GM19397 (cell line): Measurements from ENCODE around the gene AMDHD1.
"Not testable (repeated sequence)": the region's sequence is repeated elsewhere in the genome, so short reads cannot be mapped to it uniquely, and the experiment has no call there.

Source experiments
- ATAC-seq: cut with Tn5 transposase; IDR thresholded peaks from one replicate; pipeline ENCODE4 v1.9.1; 2021; ENCODE audit warnings: mild to moderate bottlenecking, moderate library complexity; ENCODE audit not compliant: unreplicated experiment

Gene AMDHD1

GRCh38 chr12:95963096-95963495 is 20.0 kb downstream of the AMDHD1 start:
- no peak for ATAC-seq

- ATAC-seq: no peak
These were observed 23.2 kb downstream of the AMDHD1 start for GRCh38 chr12:95966287-95966870.

- no peak for ATAC-seq
These were observed 24.2 kb downstream of the AMDHD1 start for GRCh38 chr12:95967301-95967700.

DNA sequence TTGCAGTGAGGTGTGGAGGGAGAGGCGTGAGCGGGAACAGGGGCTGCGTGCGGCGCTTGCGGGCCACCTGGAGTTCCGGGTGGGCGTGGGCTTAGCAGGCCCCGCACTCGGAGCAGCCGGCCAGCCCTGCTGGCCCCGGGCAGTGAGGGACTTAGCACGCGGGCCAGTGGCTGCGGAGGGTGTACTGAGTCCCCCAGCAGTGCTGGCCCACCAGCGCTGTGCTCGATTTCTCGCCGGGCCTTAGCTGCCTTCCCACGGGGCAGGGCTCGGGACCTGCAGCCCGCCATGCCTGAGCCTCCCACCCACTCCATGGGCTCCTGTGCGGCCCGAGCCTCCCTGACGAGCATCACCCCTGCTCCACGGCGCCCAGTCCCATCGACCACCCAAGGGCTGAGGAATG is 26.0 kb downstream of the AMDHD1 start:
- ATAC-seq: not testable (repeated sequence)

GRCh38 chr12:95970905-95971304 is 27.8 kb downstream of the AMDHD1 start:
- no peak for ATAC-seq

DNA sequence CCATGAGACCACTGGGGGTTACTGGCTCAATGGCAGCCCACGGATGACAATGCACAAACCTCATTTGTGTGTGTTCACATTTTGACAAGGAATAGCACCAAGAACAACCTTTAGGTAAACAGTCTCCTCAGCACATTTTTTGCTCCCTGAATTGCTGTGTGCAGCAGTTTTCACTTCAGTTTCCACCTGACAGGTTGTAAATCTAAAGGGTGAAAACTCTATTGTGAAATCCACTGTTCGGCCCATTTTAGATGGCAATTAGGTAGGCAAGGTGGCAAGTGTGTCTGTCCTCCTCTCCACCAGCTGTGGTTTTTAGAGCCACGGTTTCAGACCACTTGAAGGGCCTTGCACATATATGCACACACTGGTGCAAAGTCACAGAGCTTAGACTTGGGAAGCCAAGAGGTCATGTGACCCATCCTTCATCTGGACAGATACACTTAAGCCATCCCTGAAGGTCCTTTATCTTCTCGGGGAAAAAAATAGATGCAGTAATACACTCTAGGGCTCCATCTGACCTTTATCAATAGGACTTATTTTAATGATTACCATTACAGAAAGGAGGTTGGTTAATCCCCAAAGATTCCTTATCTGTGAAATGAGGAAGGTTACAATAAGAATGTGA is 29.8 kb downstream of the AMDHD1 start:
- no peak for ATAC-seq

GRCh38 chr12:95974358-95974757 is 31.2 kb downstream of the AMDHD1 start:
- no peak for ATAC-seq

DNA sequence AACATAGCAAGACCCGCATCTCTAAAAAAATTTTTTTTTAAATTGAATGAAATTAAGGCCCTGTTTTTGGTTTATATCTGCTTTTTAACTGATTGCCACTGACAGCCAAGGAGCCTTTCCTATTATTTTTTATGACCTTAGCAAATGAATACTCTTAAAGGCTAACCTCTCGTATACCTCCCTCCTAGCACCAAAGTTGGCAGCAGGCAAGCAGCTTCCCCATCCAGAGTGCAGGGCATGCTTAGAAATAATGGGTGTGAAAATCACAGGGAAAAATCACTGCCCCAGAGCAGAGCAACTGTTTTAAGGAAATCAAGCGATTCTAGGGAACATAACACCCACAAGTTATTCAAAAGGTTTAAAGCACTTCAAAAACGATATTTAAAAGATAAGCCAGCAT is 32.4 kb downstream of the AMDHD1 start:
- ATAC-seq: no peak

DNA sequence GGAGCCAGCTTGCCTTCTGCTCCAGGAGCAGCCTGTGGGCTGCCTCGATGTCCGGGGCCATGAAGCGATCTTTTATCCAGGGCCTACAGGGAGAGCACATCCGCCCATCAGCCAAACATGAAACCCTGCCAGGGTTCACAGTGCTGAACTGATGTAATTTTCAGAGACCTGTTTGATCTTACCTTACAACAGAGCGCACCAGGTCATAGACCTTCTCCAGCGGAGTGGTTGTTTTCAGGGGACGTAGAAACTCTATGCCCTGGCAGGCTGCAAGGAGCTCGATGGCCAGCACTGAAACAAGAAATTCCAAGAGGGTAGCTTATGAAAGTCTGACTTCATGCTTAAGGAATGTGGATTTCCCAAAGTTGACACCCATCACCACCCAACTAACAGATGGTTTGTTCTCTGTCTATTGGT is 33.3 kb downstream of the AMDHD1 start:
- ATAC-seq: no peak

GRCh38 chr12:95977764-95978305 is 34.7 kb downstream of the AMDHD1 start:
- ATAC-seq: no peak

DNA sequence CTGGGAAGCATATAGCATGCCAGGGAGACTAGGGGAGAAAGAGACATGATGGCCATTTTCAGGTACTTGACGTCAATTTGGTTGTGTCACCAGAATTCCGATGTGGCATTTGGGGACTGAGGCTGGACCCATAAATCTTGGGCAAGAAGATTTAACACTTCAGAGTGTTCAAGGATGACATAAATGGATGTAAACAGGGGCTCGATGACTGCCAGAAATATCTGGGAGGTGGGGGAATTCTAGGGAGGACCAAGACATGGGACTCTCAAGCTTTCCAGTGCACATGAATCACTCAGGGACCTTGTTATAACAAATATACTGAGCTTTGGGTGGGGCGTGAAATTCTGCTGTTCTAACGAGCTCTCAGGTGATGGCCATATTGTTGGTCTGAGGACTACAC is 35.2 kb downstream of the AMDHD1 start:
- no peak for ATAC-seq

GRCh38 chr12:95978774-95979173 is 35.6 kb downstream of the AMDHD1 start:
- no peak for ATAC-seq

DNA sequence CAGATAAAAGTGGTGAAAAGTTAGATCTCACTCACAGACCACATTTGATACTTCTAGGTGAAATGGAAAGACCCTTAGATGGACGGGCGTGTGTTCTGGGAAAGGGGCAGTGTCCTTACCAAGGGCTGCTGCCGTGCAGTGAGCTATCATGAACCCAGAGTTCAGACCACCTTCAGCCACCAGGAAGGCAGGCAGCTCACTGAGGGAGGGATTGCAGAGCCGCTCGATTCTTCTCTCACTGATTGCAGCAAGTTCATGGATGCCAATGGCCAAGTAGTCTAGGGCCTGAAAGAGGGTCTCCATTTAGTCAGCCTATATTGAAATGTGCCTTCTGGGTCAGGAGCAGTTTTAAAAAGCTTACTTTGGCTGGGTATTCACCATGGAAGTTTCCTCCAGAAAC is 37.3 kb downstream of the AMDHD1 start:
- ATAC-seq: no peak

DNA sequence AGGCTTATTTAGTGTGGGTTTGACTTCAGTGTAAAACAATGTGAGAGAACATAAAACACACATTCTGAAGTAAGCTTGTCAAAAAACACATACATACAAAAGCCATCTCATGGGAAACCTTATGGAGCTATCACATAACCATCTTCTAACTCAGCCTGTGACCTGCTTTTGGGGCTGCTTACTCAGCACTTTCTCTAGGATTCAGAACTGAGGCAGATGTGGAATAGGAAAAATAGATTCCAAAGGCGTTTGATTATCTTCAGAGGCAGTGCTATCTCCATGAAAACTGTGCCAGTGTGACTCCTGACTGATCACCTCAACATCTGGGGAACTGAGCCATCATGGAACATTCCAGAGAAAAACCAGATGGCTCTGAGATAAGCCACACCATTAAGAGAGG is 39.5 kb downstream of the AMDHD1 start:
- no peak for ATAC-seq

DNA sequence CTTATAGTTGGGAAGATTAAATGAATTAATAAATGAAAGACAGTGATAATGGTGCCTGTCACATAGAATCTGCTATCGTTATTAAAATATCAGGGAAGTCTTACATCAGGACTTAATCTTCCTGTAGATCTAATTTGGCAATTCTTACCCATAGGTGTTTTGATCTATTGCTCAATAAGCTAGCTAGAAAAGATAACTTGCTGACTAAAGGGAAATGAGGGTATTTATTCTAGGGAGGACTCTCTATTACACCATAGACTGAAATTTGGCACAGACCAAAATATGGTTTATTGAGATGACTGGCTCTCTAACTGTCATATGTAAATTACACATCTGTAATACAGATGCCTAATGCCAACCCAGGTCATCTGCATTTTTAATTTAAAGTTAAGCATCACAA is 41.6 kb downstream of the AMDHD1 start:
- no peak for ATAC-seq

GRCh38 chr12:95986635-95987570 is 43.8 kb downstream of the AMDHD1 start:
- no peak for ATAC-seq

GRCh38 chr12:95988506-95989275 is 45.6 kb downstream of the AMDHD1 start:
- no peak for ATAC-seq

DNA sequence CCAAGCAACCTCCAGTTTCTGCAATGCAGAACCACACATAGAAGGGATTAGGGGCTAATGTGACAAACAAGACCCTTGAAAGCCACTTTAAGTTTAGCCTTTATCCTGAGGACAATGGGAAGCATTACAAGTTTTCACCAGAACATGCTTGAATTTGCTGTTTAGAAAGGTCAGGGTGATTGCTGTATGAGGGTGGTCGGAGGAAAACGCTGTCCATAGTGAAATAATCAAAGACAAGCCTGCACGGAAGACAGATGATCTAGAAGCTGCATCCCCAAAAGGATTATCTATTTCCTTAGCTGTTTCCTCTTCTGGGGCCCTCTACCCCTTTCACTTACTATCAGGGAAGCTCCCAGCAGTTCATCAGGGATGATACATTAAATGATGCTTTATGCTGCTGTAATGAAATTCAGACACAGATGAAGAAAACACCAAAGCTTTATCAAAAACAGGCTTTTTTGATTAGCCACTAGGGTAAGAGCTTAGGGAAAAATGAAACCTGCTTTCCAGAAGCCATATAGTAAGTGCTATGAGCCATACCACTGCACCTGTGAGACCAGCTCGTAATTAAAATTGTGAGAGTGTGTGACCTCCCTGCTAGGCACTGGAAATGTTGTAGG is 46.5 kb downstream of the AMDHD1 start:
- no peak for ATAC-seq

- ATAC-seq: no peak
These were observed 47.0 kb downstream of the AMDHD1 start for GRCh38 chr12:95990136-95990535.

- no peak for ATAC-seq
These were observed 50.8 kb downstream of the AMDHD1 start for GRCh38 chr12:95993907-95994306.
